ENCODE data around the gene SNRPA.

DNA sequence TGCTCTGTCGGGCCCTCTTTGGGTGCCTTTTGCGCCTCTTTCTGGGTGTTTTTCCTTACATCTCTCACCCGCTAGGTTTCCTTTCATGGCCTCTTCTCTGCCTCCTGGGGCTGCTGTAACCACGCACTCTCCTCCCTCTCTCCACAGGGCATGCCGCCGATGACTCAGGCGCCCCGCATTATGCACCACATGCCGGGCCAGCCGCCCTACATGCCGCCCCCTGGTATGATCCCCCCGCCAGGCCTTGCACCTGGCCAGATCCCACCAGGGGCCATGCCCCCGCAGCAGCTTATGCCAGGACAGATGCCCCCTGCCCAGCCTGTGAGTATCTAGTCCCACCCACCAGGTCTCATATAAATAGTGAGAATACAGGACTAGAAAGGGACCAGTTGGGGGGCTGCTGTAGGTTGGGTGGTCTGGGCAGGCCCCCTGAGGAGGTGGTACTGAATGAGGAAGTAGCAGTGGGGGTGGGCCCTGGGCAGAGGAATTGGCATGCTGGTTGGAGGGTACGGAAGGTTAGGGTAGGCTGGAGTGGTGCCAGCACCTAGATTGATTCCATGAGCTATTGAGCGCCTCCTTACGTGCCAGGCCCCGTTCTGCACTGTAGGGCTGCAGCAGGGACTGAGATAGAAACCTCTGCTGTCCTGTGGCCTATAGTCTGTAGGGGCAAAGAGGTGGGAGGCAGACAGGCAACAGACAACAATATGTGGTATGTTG is 11.9 kb downstream of the SNRPA start:
- TF ChIP-seq GATA2 (IDR thresholded peaks at IDR 0.05; ENCODE audit: low read depth, low read length) (no peak), GATA3 (IDR thresholded peaks at IDR 0.05; ENCODE audit: low read depth, low read length) (no peak)

All from SH-SY5Y (cell line).